GM13977 (cell line): ENCODE data around the gene CACNA1C.

Source experiments
- DNase-seq: peaks from one replicate; pipeline ENCODE4 v3.0.0; 2012; ENCODE audit warnings: low spot score
- CTCF ChIP-seq: IDR thresholded peaks from 2 replicates; pipeline ENCODE4 v1.5.1; 2012; ENCODE audit warnings: mild to moderate bottlenecking, control low read depth; ENCODE audit not compliant: insufficient read depth; ENCODE audit errors: extremely low read depth, missing control alignments
- in situ Hi-C: fragments of 300-500 bp; cut with MboI; formaldehyde crosslinking; loops from one replicate; pipeline ENCODE4 v1.12.0; 2022; ENCODE audit warnings: low sequenced_read_pairs, low pct_unique_long_range_greater_than_20kb, mixed read lengths, inconsistent platforms; ENCODE audit not compliant: unreplicated experiment

CACNA1C gene

GRCh38 chr12:2389079-2389790 lies 336.4 kb downstream of the CACNA1C start:
- DNase-seq = no peak
- no peak for TF ChIP-seq CTCF
- in situ Hi-C loops = no loop called here

GRCh38 chr12:2390133-2390532 lies 337.3 kb downstream of the CACNA1C start:
- in situ Hi-C loops = no loop called here
- TF ChIP-seq CTCF = no peak
- DNase-seq = no peak

GRCh38 chr12:2390850-2391390 lies 338.1 kb downstream of the CACNA1C start:
- DNase-seq = no peak
- TF ChIP-seq CTCF = no peak
- in situ Hi-C loops = no loop called here

- no peak for DNase-seq
- in situ Hi-C loops = no loop called here
- no peak for TF ChIP-seq CTCF
These were observed 339.0 kb downstream of the CACNA1C start for GRCh38 chr12:2391740-2392331.

- in situ Hi-C loops = no loop called here
- TF ChIP-seq CTCF = no peak
- no peak for DNase-seq
These were observed 340.2 kb downstream of the CACNA1C start for GRCh38 chr12:2393016-2393415.

- in situ Hi-C loops = no loop called here
- no peak for TF ChIP-seq CTCF
- no peak for DNase-seq
These were observed 341.2 kb downstream of the CACNA1C start for GRCh38 chr12:2393996-2394395.
